PC-3 (cell line): ENCODE measurements around the gene EPHB1. TPM values are rescaled to one million over a fixed set of nuclear protein-coding genes. Genes with fewer than 3 reads are reported as not detected.

Experiments used
- ATAC-seq: fragments of 200-7000 bp; cut with Tn5 transposase; 2 replicates; pipeline ENCODE4 v1.9.1; 2020; ENCODE audit warnings: mild to moderate bottlenecking, moderate library complexity
- BruUV-seq: library from RNA; stranded (reverse); fragments of 400-500 nt; replicated peaks from 2 replicates; lab custom pipeline; 2021; lab: Mats Ljungman, UMichigan
- CTCF ChIA-PET: fragments of 300-600 bp; sonication (Branson Sonifier 250); formaldehyde crosslinking; loops from one replicate; lab custom pipeline; 2022; ENCODE audit warnings: antibody characterized with exemption; lab: Charles Lee
- POLR2A ChIA-PET: fragments of 300-600 bp; sonication (Branson Sonifier 250); formaldehyde crosslinking; loops from one replicate; lab custom pipeline; 2022; ENCODE audit warnings: antibody characterized with exemption; ENCODE audit not compliant: unreplicated experiment; lab: Charles Lee
- DNase-seq: peaks from one replicate; pipeline ENCODE4 v3.0.0-alpha.2; 2015
- H2AFZ ChIP-seq: fragments of 300-600 bp; sonication (generic); 2 replicates; pipeline ENCODE4 v1.6.0; 2016; ENCODE audit warnings: antibody characterized with exemption, low read length
- H3F3A ChIP-seq: fragments of 300-600 bp; sonication (generic); one replicate; pipeline ENCODE4 v1.6.0; 2017; ENCODE audit warnings: antibody characterized with exemption, low read length, control low read depth, mild to moderate bottlenecking; ENCODE audit not compliant: unreplicated experiment
- H3K27ac ChIP-seq: fragments of 300-600 bp; sonication (generic); 2 replicates; pipeline ENCODE4 v1.5.1; 2016; ENCODE audit warnings: mild to moderate bottlenecking, low read length
- H3K27me3 ChIP-seq: fragments of 300-600 bp; sonication (generic); 2 replicates; pipeline ENCODE4 v1.6.1; 2016; ENCODE audit warnings: low read length, mixed read lengths
- H3K36me3 ChIP-seq: fragments of 300-600 bp; sonication (generic); 2 replicates; pipeline ENCODE4 v1.6.1; 2016; ENCODE audit warnings: low read depth, mixed run types, low read length, mixed read lengths
- H3K4me1 ChIP-seq: fragments of 300-600 bp; sonication (generic); 2 replicates; pipeline ENCODE4 v1.5.1; 2016; ENCODE audit warnings: low read length; ENCODE audit not compliant: insufficient read depth
- H3K4me2 ChIP-seq: fragments of 300-600 bp; sonication (generic); 2 replicates; pipeline ENCODE4 v1.6.0; 2016; ENCODE audit warnings: low read length
- H3K4me3 ChIP-seq: fragments of 300-600 bp; sonication (generic); 2 replicates; pipeline ENCODE4 v1.5.1; 2016; ENCODE audit warnings: mild to moderate bottlenecking, low read length, mixed read lengths
- H3K79me2 ChIP-seq: fragments of 300-600 bp; sonication (generic); 2 replicates; pipeline ENCODE4 v1.6.1; 2017; ENCODE audit warnings: low read length, mixed read lengths
- H3K9ac ChIP-seq: fragments of 300-600 bp; sonication (generic); 2 replicates; pipeline ENCODE4 v1.6.0; 2016; ENCODE audit warnings: mild to moderate bottlenecking, low read length
- H3K9me2 ChIP-seq: fragments of 300-600 bp; sonication (generic); replicated peaks from 2 replicates; pipeline ENCODE4 v1.6.1; 2016; ENCODE audit warnings: mixed run types, low read length, mixed read lengths
- H3K9me3 ChIP-seq: fragments of 300-600 bp; sonication (generic); 2 replicates; pipeline ENCODE4 v1.6.1; 2016; ENCODE audit warnings: low read length, mixed read lengths
- H4K20me1 ChIP-seq: fragments of 300-600 bp; sonication (generic); 2 replicates; pipeline ENCODE4 v1.6.1; 2016; ENCODE audit warnings: low read length, mixed read lengths
- CTCF ChIP-seq: fragments of 300-600 bp; sonication (generic); conservative IDR thresholded peaks from 2 replicates; pipeline ENCODE4 v1.5.1; 2017; ENCODE audit warnings: antibody characterized with exemption, low read depth, mild to moderate bottlenecking, low read length
- EZH2 ChIP-seq: fragments of 300-600 bp; sonication (generic); IDR thresholded peaks from one replicate; pipeline ENCODE4 v1.6.1; 2017; ENCODE audit warnings: antibody characterized with exemption, mild to moderate bottlenecking, low read length; ENCODE audit not compliant: unreplicated experiment
- EZH2phosphoT487 ChIP-seq: fragments of 300-600 bp; sonication (generic); IDR thresholded peaks from 2 replicates; pipeline ENCODE4 v1.6.1; 2018; ENCODE audit warnings: mild to moderate bottlenecking, antibody characterized with exemption, low read length, borderline replicate concordance
- intact Hi-C: fragments of 100-400 bp; cut with micrococcal nuclease; formaldehyde crosslinking; loops from 2 replicates; pipeline ENCODE4 v1.9.0; 2023
- total RNA-seq: library from RNA; depleted of rRNA; stranded (reverse); fragments of >200 nt; gene quantifications from 2 replicates; pipeline ENCODE4 v1.2.3, GENCODE V29; 2014

Gene EPHB1
- total RNA-seq, 1 experiment from 2014 or later, result 0.69 TPM

GRCh38 chr3:134854254-134854653, 59.2 kb downstream of the EPHB1 start:
- H3K27ac ChIP-seq, result no peak overlapping the region
- no peak overlapping the region for H3K9ac ChIP-seq
- H3K9me3 ChIP-seq, result no peaks in the 10 kb centered on the region
- H3K79me2 ChIP-seq, result no peaks in the 10 kb centered on the region
- POLR2A ChIA-PET, result no interaction called here
- CTCF ChIA-PET, result no interaction called here
- BruUV-seq, result no TSS peak
- intact Hi-C loops, result no loop called here
- H4K20me1 ChIP-seq, result no peaks in the 10 kb centered on the region
- no peaks in the 10 kb centered on the region for H3F3A ChIP-seq
- H3K27me3 ChIP-seq, result no peaks in the 10 kb centered on the region
- no peak overlapping the region for H3K4me3 ChIP-seq
- H3K4me2 ChIP-seq, result no peak overlapping the region
- no peak for DNase-seq
- no peaks in the 10 kb centered on the region for H3K36me3 ChIP-seq
- H3K9me2 ChIP-seq, result no peaks in the 10 kb centered on the region
- TF ChIP-seq EZH2, result no peak
- TF ChIP-seq CTCF, result no peak
- no peak for TF ChIP-seq EZH2phosphoT487
- no peaks in the 10 kb centered on the region for H3K4me1 ChIP-seq
- ATAC-seq, result no peak
- no peak overlapping the region for H2AFZ ChIP-seq

GRCh38 chr3:134857356-134857755, 62.3 kb downstream of the EPHB1 start:
- H3K9ac ChIP-seq, result no peak overlapping the region
- TF ChIP-seq CTCF, result no peak
- no peak for TF ChIP-seq EZH2phosphoT487
- no peak for TF ChIP-seq EZH2
- H3K9me3 ChIP-seq, result no peaks in the 10 kb centered on the region
- no peaks in the 10 kb centered on the region for H3F3A ChIP-seq
- H4K20me1 ChIP-seq, result no peaks in the 10 kb centered on the region
- H3K79me2 ChIP-seq, result no peaks in the 10 kb centered on the region
- H3K9me2 ChIP-seq, result no peaks in the 10 kb centered on the region
- ChIA-PET CTCF (no interaction called here), POLR2A (no interaction called here)
- H3K4me2 ChIP-seq, result no peak overlapping the region
- BruUV-seq, result no TSS peak
- H3K4me1 ChIP-seq, result no peaks in the 10 kb centered on the region
- H3K36me3 ChIP-seq, result no peaks in the 10 kb centered on the region
- ATAC-seq (no peak), DNase-seq (no peak)
- H3K4me3 ChIP-seq, result no peak overlapping the region
- intact Hi-C loops, result no loop called here
- H3K27ac ChIP-seq, result no peak overlapping the region
- no peaks in the 10 kb centered on the region for H3K27me3 ChIP-seq
- no peak overlapping the region for H2AFZ ChIP-seq

GRCh38 chr3:134857776-134858362, 62.8 kb downstream of the EPHB1 start:
- Histone ChIP-seq H3K79me2 (no peaks in the 10 kb centered on the region), H3K9ac (no peak overlapping the region), H2AFZ (no peak overlapping the region), H3K36me3 (no peaks in the 10 kb centered on the region), H3K4me1 (no peaks in the 10 kb centered on the region), H4K20me1 (no peaks in the 10 kb centered on the region), H3K4me3 (no peak overlapping the region), H3K9me3 (no peaks in the 10 kb centered on the region), H3K9me2 (no peaks in the 10 kb centered on the region), H3K4me2 (no peak overlapping the region), H3F3A (no peaks in the 10 kb centered on the region), H3K27me3 (no peaks in the 10 kb centered on the region), H3K27ac (no peak overlapping the region)
- TF ChIP-seq CTCF (no peak), EZH2 (no peak), EZH2phosphoT487 (no peak)
- ChIA-PET POLR2A (no interaction called here), CTCF (no interaction called here)
- no peak for DNase-seq
- ATAC-seq, result no peak
- intact Hi-C loops, result no loop called here
- BruUV-seq, result no TSS peak
